NCI-H187 (cell line): ENCODE measurements around the gene CHPF.

Source experiments
- DNase-seq, 2 experiments: peaks; one replicate each; lab custom pipeline; 2025; lab: John Stamatoyannopoulos, UW

Gene CHPF

GRCh38 chr2:219569041-219569440, 25.4 kb upstream of the CHPF start:
- no peak for DNase-seq

GRCh38 chr2:219567791-219568361, 24.3 kb upstream of the CHPF start:
- DNase-seq, result no peak

- DNase-seq, result no peak
These were observed 23.5 kb upstream of the CHPF start for GRCh38 chr2:219567131-219567530.

GRCh38 chr2:219566640-219567039, 23.0 kb upstream of the CHPF start:
- no peak for DNase-seq

- DNase-seq, result no peak
These were observed 21.8 kb upstream of the CHPF start for GRCh38 chr2:219565130-219566080.

- DNase-seq, result no peak
These were observed 19.8 kb upstream of the CHPF start for GRCh38 chr2:219563271-219563928.

GRCh38 chr2:219562049-219563020, 18.7 kb upstream of the CHPF start:
- no peak for DNase-seq

GRCh38 chr2:219561179-219562048, 17.8 kb upstream of the CHPF start:
- no peak for DNase-seq

GRCh38 chr2:219560893-219561178, 17.2 kb upstream of the CHPF start:
- DNase-seq, result no peak

GRCh38 chr2:219560037-219560892, 16.7 kb upstream of the CHPF start:
- DNase-seq, result no peak

- DNase-seq, result no peak
These were observed 15.7 kb upstream of the CHPF start for GRCh38 chr2:219559156-219559915.

GRCh38 chr2:219557791-219558785, 14.5 kb upstream of the CHPF start:
- no peak for DNase-seq

- DNase-seq, result no peak
These were observed 13.7 kb upstream of the CHPF start for GRCh38 chr2:219557320-219557719.

- no peak for DNase-seq
These were observed 12.8 kb upstream of the CHPF start for GRCh38 chr2:219556413-219556812.

GRCh38 chr2:219555956-219556355, 12.3 kb upstream of the CHPF start:
- DNase-seq, result no peak

- DNase-seq, result no peak
These were observed 10.7 kb upstream of the CHPF start for GRCh38 chr2:219554350-219554749.

GRCh38 chr2:219553463-219553963, 9.9 kb upstream of the CHPF start:
- no peak for DNase-seq

- no peak for DNase-seq
These were observed 9.5 kb upstream of the CHPF start for GRCh38 chr2:219553168-219553417.
